GM18526 (cell line): ENCODE data around the gene RGS10.

ENCODE experiments used
- POLR2A ChIP-seq: IDR thresholded peaks from 3 replicates; pipeline ENCODE4 v1.6.1; 2011; ENCODE audit not compliant: insufficient read length; ENCODE audit errors: extremely low read depth

RGS10 gene

GRCh38 chr10:119542357-119542987 lies at the start of gene RGS10:
TSS of gene RGS10 (minus strand) at chr10:119542719. CDS start at chr10:119542638, 81 bp downstream.
- TF ChIP-seq POLR2A: peak; percentile 73

DNA sequence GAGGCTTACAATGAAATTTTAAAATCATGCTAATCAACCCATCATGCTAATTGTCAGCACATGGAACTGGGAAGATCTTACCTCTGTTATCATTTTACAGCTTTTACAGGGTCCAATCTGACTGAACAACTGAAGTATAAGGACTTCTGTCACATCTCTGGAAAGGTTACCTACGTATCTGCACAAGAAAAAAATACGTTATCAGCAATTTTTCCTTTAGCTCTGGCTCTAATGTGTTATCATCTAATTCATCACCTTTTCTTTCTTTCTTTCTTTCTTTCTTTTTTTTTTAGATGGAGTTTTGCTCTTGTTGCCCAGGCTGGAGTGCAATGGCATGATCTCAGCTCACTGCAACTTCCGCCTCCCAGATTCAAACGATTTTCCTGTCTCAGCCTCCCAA lies 45.6 kb upstream of the RGS10 start:
- no peak for TF ChIP-seq POLR2A

GRCh38 chr10:119578355-119578754 lies 35.8 kb upstream of the RGS10 start:
- no peak for TF ChIP-seq POLR2A

GRCh38 chr10:119575991-119576390 lies 33.5 kb upstream of the RGS10 start:
- no peak for TF ChIP-seq POLR2A

DNA sequence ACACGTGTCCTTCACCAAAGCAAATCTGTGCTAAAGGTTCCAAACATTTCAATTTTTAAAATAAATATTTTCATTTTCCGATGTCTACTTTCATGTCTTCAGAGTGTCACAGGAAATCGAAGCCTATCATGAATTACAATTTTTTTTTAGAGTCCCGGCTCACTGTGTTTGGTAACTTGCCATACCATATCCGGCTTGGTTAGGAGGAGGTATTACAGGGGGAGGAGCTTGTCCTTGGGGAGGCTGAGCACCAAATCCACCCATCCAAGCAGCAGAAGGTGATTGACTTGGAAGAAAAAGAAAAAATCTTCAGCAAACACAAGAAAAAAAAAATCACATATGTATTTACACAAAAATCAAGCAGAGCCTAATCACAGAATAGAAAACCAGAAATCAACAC lies 33.0 kb upstream of the RGS10 start:
- TF ChIP-seq POLR2A: no peak

DNA sequence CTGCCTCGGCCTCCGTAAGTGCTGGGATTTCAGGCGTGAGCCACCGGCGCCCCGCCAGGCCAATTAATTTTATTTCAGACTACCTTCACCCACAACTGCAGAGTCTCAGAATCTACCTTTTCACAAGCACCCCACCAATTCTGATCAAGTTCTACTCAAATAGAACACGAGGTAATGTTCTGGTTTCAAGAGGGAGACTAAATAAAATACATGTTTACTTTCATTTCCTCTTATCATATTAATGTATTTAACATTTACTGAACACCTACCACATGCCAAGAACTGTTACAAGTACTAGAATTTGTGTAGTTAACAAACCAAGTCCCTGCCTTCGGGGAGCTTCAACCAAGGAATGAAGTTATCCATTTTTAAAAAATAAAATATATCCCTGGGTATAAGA lies 25.5 kb upstream of the RGS10 start:
- no peak for TF ChIP-seq POLR2A

- no peak for TF ChIP-seq POLR2A
Measured at GRCh38 chr10:119562097-119562496, 19.6 kb upstream of the RGS10 start.

DNA sequence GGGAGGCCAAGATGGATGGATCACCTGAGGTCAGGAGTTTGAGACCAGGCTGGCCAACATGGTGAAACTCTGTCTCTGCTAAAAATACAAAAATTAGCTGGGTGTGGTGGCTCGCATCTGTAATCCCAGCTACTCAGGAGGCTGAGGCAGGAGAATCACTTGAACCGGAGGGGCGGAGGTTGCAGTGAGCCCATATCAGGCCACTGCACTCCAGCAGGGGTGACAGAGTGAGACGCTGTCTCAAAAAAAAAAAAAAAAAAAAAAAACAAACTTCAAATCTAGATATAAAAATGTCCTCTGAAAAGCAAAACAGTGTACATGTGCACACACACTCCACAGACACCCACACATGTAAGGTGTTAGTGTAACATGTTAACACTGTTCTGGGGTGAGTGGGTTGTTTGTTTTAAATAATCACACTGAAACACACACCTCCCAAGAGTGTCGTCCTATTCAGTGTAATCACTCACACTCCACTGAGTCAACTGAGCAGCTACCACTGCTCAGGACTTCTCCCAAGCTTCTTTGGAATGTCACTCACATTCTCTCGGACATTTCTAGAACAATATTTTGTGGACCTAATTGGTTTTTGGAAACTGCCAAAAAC lies 12.8 kb upstream of the RGS10 start:
- TF ChIP-seq POLR2A: no peak

- no peak for TF ChIP-seq POLR2A
Measured at GRCh38 chr10:119550827-119551226, 8.3 kb upstream of the RGS10 start.

DNA sequence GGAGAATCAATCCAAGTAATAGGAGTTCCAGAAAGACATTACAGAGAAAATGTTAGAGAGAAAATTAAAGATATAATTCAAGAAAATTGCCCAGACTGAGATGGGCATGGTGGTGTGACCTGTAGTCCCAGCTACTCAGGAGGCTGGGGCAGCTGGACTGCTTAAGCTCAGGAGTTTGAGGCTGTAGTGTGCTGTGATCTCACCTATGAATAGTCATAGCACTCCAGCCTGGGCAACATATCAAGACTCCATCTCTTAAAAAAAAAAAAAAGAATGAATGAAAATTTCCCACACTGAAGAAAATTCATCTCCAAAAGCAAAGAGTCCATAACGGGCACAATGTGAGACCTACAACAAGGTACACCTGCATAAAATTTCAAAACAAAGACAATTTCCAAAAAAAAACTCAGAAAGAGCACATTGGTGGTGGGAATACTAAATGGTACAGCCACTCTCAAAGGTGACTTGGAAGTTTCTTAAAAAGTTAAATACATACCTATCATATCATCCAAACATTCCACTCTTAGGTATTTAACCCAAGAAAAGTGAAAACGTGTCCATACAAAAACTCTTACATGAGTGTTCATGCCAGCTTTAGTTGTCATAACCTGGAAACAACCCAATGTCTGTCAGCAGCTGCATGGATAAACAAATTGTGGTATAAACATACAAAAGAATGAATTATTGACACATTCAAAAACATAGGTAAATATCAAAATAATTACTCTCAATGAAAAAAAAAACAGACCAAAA lies 6.9 kb upstream of the RGS10 start:
- no peak for TF ChIP-seq POLR2A

- TF ChIP-seq POLR2A: no peak
Measured at GRCh38 chr10:119546009-119546408, 3.5 kb upstream of the RGS10 start.

GRCh38 chr10:119545310-119545709 lies 2.8 kb upstream of the RGS10 start:
- no peak for TF ChIP-seq POLR2A

GRCh38 chr10:119543814-119544642 lies 1.5 kb upstream of the RGS10 start:
- TF ChIP-seq POLR2A: no peak

DNA sequence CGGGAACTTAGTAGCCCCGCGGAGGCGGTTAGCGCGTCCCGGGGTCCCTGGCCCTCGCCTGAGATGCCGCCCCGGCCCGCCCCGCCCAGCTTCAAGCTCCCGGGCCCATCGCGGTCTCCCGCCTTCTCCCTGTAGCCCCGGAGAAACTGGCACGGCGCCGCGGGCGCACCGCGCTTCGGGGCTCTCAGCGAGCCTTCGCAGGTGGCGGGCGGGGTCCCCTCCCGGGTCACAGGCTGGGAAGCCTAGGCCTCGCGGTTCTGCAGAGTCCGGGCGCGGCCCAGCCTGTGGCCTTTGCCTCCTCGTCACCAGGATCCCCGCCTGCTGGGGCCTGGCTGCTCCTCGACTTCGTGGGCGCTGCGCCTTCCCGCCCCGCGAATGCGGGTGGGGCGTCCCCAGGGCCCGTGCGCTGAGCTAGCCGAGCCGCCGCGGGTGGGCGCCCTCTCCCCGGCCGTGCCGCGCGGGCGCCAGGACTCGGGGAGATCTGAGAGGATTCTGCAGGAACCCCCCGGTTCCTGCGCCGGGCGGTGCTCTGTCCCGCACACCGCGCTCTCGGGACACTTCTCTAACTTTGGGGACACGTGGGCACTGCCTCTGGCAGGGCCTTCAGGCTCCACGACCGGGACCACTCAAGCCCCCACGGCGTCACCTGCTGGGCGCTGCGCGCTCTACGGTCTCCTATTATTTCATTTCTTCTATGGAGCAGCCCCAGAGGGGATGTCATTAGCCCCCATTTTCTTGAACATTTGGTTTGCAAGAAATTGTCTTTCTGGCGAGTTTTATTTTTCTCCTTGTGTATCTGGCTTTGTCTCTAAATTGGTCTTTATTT lies 682 bp upstream of the RGS10 start:
- TF ChIP-seq POLR2A: no peak

DNA sequence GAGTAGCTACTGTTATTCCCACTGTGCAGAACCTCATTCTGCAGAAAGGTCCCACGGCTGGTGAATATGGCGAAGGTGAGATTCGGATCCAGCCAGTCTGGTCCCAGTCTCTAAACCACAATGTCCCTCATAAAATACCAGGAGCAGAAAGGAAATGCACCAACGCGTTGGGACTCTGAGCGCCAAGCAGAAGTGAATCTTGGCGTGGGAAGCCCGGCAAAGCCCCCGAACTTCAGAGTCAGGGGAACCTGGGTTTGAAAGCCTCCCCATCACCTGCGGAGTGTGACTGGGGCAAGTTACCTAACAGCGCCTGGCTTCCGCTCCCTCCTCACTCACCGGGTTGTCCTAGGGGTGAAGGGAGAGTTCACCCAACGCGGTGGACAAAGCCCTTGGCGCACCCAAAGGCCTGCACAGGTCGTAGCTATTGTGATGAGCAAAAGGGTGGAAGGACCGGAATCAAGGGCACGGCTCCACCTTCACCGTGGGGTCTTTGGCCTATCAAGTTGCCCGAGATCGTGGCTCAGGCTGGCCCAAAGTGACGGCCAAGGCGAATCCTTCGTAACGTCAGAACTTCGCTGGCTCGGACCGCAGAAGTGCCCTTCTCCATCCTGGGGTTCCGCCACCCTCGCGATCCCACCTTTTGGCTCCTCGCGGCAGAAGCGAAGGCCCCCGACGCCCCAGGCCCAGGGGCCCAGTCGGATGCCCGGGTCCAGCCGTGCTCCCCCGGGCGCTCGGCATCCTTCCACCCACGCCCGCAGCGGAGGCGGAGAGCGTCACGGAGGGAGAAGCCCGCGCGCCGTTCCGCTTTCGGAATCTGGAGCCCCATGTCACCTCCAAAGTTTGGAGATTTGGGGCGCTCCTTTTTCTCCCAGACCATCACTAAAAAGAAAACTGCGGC lies 811 bp downstream of the RGS10 start:
- TF ChIP-seq POLR2A: no peak
